ENCODE measurements around the gene SNX15. TPM values are rescaled to one million over a fixed set of nuclear protein-coding genes. Genes with fewer than 3 reads are reported as not detected.

Gene SNX15
- total RNA-seq, 2 donors from 2014 or later = 20.7 to 22.7 TPM

- Histone ChIP-seq H3K27ac (no peak overlapping the region), H3K9me3 (no peaks in the 10 kb centered on the region), H3K27me3 (replicated peaks; ENCODE audit: insufficient read depth) (no peaks in the 10 kb centered on the region), H3K4me3 (no peak overlapping the region), H3K4me1 (ENCODE audit: control insufficient read depth in 1 of 2, low read depth in 2 of 2) (peaks cover 9 to 13% of the 10 kb centered on the region in 2 donors), H3K36me3 (no peaks in the 10 kb centered on the region)
- no peak for TF ChIP-seq CTCF (IDR thresholded peaks at IDR 0.05)
- no peak for ATAC-seq (ENCODE audit: insufficient number of reproducible peaks, low FRiP score, low read depth)
- DNase-seq (ENCODE audit: low spot score) = no peak
These were observed 32.9 kb upstream of the SNX15 start for GRCh38 chr11:64994318-64994717.

DNA sequence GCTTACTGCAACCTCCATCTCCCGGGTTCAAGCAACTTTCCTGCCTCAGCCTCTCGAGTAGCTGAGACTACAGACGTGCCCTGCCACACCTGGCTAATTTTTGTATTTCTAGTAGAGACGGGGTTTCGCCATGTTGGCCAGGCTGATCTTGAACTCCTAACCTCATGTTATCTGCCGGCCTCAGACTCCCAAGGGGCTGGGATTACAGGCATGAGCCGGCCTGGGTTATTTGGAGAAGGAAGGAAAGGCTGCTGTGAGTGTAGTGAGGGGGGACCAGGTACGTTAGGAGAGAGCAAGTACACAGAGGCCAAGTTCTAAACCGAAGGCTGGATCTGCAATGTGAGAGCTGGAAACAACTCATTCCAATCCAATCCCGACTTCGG lies 30.9 kb upstream of the SNX15 start:
- no peak for DNase-seq (ENCODE audit: low spot score)
- TF ChIP-seq CTCF (IDR thresholded peaks at IDR 0.05) = no peak

GRCh38 chr11:64996710-64997380 lies 30.4 kb upstream of the SNX15 start, which contains the start of gene BATF2:
TSS of gene BATF2 (minus strand) at chr11:64996971. CDS start at chr11:64996914, 57 bp downstream.
- Histone ChIP-seq H3K27me3 (replicated peaks; ENCODE audit: insufficient read depth) (no peaks in the 10 kb centered on the region), H3K4me1 (ENCODE audit: control insufficient read depth in 1 of 2, low read depth in 2 of 2) (peaks cover 5 to 13% of the 10 kb centered on the region in 2 donors), H3K27ac (peak within 1 kb of the TSS; percentile 55), H3K36me3 (no peaks in the 10 kb centered on the region), H3K9me3 (no peaks in the 10 kb centered on the region), H3K4me3 (peak within 1 kb of the TSS; percentile 68)
- DNase-seq (ENCODE audit: low spot score) = peak; percentile 29
- peak; percentile 48 for TF ChIP-seq CTCF (IDR thresholded peaks at IDR 0.05)
- peak; percentile 83 for ATAC-seq (ENCODE audit: insufficient number of reproducible peaks, low FRiP score, low read depth)

More for the DNA sequence above, 30.9 kb upstream of the SNX15 start:
- peak overlapping the region; percentile 55 for H3K27ac ChIP-seq
- no peaks in the 10 kb centered on the region for H3K9me3 ChIP-seq
- H3K4me3 ChIP-seq = peak overlapping the region; percentile 68
- H3K27me3 ChIP-seq (replicated peaks; ENCODE audit: insufficient read depth) = no peaks in the 10 kb centered on the region
- no peaks in the 10 kb centered on the region for H3K36me3 ChIP-seq
- H3K4me1 ChIP-seq (ENCODE audit: control insufficient read depth in 1 of 2, low read depth in 2 of 2) = peaks cover 5 to 13% of the 10 kb centered on the region in 2 donors
- ATAC-seq (ENCODE audit: insufficient number of reproducible peaks, low FRiP score, low read depth) = peak; percentile 29

DNA sequence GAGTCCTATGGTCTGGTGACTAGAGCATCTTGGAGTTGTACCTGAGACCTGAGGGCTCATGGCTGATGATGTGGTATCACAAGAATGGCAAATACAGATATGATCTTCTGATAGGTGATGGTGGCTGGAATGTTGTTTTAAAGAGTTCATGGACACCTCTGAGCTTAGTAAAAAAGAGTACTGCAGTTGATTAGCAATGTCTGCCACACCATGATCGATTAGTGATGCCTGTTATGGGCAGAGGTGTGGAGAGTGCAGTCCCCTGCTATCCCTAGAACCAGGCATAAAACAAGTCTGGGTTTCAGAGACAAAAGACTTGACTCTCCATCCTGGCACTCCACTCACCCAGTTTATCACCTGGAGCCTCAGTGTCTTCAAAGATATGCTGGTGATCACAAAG lies 29.1 kb upstream of the SNX15 start:
- Histone ChIP-seq H3K4me3 (no peak overlapping the region), H3K27ac (no peak overlapping the region)

More for the DNA sequence above, 29.1 kb upstream of the SNX15 start:
- peaks cover 5 to 13% of the 10 kb centered on the region in 2 donors for H3K4me1 ChIP-seq (ENCODE audit: control insufficient read depth in 1 of 2, low read depth in 2 of 2)
- TF ChIP-seq CTCF (IDR thresholded peaks at IDR 0.05) = no peak
- no peaks in the 10 kb centered on the region for H3K27me3 ChIP-seq (replicated peaks; ENCODE audit: insufficient read depth)
- DNase-seq (ENCODE audit: low spot score) (no peak), ATAC-seq (ENCODE audit: insufficient number of reproducible peaks, low FRiP score, low read depth) (no peak)
- H3K36me3 ChIP-seq = no peaks in the 10 kb centered on the region
- no peaks in the 10 kb centered on the region for H3K9me3 ChIP-seq
